Natural killer cell (primary cell): ENCODE results near the gene TTC38. TPM values are rescaled to one million over a fixed set of nuclear protein-coding genes. Genes with fewer than 3 reads are reported as not detected.

Experiments
- ATAC-seq, 3 donors: fragments of 150-1000 bp in 2 of 3; fragments of 200-7000 bp in 1 of 3; cut with Tn5 transposase; 1 replicate in 1 of 3; 2 replicates in 2 of 3; pipeline ENCODE4 v1.10.0; 2021; ENCODE audit warnings: mild to moderate bottlenecking in 2 of 3, moderate library complexity in 2 of 3
- DNase-seq, 2 donors: peaks; one replicate each; pipeline versions ENCODE4 v3.0.0 to v3.0.0-alpha.2; 2013 to 2021; ENCODE audit warnings: mixed read lengths in 1 of 2
- H3K27ac ChIP-seq: one replicate; pipeline ENCODE4 v1.5.1; 2013; ENCODE audit warnings: mild to moderate bottlenecking, low read length
- H3K27me3 ChIP-seq: one replicate; pipeline ENCODE4 v1.6.1; 2013; ENCODE audit warnings: low read length; ENCODE audit not compliant: control insufficient read depth, insufficient read depth
- H3K36me3 ChIP-seq: one replicate; pipeline ENCODE4 v1.6.1; 2013; ENCODE audit warnings: low read length; ENCODE audit not compliant: control insufficient read depth, insufficient read depth
- H3K4me1 ChIP-seq: one replicate; pipeline ENCODE4 v1.6.1; 2013; ENCODE audit warnings: low read length; ENCODE audit not compliant: control insufficient read depth, insufficient read depth
- H3K4me3 ChIP-seq: one replicate; pipeline ENCODE4 v1.5.1; 2013; ENCODE audit warnings: low read length
- H3K9me3 ChIP-seq: one replicate; pipeline ENCODE4 v1.6.1; 2013; ENCODE audit warnings: low read length; ENCODE audit not compliant: control insufficient read depth, insufficient read depth
- H3K27ac Mint-ChIP-seq, 2 donors: one replicate each; pipeline ENCODE4 v1.8.0; 2022; ENCODE audit warnings: mild to moderate bottlenecking in 2 of 2, mixed read lengths in 2 of 2, moderate library complexity in 1 of 2
- H3K27me3 Mint-ChIP-seq, 2 donors: one replicate each; pipeline ENCODE4 v1.8.0; 2022; ENCODE audit warnings: low read depth in 2 of 2, mixed read lengths in 2 of 2
- H3K36me3 Mint-ChIP-seq: one replicate; pipeline ENCODE4 v1.8.0; 2022; ENCODE audit warnings: mixed read lengths
- H3K4me1 Mint-ChIP-seq, 2 donors: one replicate each; pipeline ENCODE4 v1.8.0; 2022; ENCODE audit warnings: mixed read lengths in 2 of 2
- H3K4me3 Mint-ChIP-seq: one replicate; pipeline ENCODE4 v1.8.0; 2022; ENCODE audit warnings: mild to moderate bottlenecking, moderate library complexity, mixed read lengths
- H3K9me3 Mint-ChIP-seq, 2 donors: one replicate each; pipeline ENCODE4 v1.8.0; 2022; ENCODE audit warnings: mixed read lengths in 2 of 2
- WGBS: methylation state at CpG from one replicate; pipeline ENCODE4 v1.1.7; 2013; ENCODE audit warnings: missing lambda C conversion rate; ENCODE audit not compliant: insufficient coverage; 5-methylcytosine and 5-hydroxymethylcytosine counted together
- intact Hi-C: fragments of 100-400 bp; cut with micrococcal nuclease; formaldehyde crosslinking; loops from one replicate; pipeline ENCODE4 v1.14.2; 2022
- total RNA-seq, 4 donors: library from RNA; stranded (reverse); fragments of 120-200 nt in 1 of 4; gene quantifications; one replicate each; pipeline versions ENCODE4 v1.2.3 to v1.2.4, GENCODE V29; 2013 to 2022
- TF ChIP-seq, protein P1 (sequence below): fragments of 200-600 bp; IDR thresholded peaks from one replicate; pipeline ENCODE4 v1.8.0; 2022; ENCODE audit warnings: antibody characterized with exemption

TTC38 gene
- total RNA-seq, 3 donors from 2014 or later (not counting 1 experiment from before 2014, with no cell fraction given): 251 to 313 (median 312) TPM

DNA sequence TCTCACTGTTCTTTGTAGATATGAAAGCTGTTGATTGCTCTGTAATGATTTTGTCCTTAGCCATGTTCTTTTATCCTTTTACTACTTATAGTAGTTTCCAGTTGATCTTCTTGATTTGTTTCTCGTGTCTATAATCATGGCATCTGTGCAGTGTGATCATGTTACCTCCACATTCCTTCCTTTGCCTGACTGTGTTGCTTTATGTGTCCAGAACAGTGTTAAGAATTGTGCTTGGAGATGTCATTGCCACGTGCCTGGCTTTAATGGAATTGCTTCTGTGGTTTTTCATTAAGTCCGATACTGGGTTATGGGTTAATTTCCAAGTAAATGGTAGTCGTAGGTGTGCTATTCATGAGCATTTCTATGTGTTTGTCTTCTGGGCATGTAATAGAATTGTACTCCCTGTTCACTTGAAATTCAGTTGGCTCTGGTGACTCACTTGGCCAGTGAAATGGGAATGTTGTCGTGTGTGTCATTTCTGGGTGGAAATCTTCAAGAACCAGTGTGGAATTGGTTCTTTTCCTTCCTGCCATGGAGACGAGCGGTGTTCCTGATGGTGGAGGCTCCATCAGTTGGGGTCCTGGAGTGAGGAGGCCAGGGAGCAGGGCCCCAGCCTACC is 35.6 kb downstream of the TTC38 start:
- Mint-ChIP-seq H3K27ac (no peak overlapping the region), H3K27me3 (no peaks in the 10 kb centered on the region), H3K9me3 (no peaks in the 10 kb centered on the region), H3K36me3 (no peaks in the 10 kb centered on the region), H3K4me3 (no peak overlapping the region), H3K4me1 (peaks cover 0 to 4% of the 10 kb centered on the region in 2 donors)
- no peaks in the 10 kb centered on the region for H3K27me3 ChIP-seq
- ATAC-seq: no peak
- H3K4me1 ChIP-seq: no peaks in the 10 kb centered on the region
- TF ChIP-seq, protein P1, sequence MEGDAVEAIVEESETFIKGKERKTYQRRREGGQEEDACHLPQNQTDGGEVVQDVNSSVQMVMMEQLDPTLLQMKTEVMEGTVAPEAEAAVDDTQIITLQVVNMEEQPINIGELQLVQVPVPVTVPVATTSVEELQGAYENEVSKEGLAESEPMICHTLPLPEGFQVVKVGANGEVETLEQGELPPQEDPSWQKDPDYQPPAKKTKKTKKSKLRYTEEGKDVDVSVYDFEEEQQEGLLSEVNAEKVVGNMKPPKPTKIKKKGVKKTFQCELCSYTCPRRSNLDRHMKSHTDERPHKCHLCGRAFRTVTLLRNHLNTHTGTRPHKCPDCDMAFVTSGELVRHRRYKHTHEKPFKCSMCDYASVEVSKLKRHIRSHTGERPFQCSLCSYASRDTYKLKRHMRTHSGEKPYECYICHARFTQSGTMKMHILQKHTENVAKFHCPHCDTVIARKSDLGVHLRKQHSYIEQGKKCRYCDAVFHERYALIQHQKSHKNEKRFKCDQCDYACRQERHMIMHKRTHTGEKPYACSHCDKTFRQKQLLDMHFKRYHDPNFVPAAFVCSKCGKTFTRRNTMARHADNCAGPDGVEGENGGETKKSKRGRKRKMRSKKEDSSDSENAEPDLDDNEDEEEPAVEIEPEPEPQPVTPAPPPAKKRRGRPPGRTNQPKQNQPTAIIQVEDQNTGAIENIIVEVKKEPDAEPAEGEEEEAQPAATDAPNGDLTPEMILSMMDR: no peak
- H3K36me3 ChIP-seq: no peaks in the 10 kb centered on the region
- no peaks in the 10 kb centered on the region for H3K9me3 ChIP-seq
- DNase-seq: no peak
- H3K4me3 ChIP-seq: no peak overlapping the region
- H3K27ac ChIP-seq: no peak overlapping the region
- intact Hi-C loops: no loop called here
- WGBS: 98% methylated on average over 6 of the region's 7 CpGs

DNA sequence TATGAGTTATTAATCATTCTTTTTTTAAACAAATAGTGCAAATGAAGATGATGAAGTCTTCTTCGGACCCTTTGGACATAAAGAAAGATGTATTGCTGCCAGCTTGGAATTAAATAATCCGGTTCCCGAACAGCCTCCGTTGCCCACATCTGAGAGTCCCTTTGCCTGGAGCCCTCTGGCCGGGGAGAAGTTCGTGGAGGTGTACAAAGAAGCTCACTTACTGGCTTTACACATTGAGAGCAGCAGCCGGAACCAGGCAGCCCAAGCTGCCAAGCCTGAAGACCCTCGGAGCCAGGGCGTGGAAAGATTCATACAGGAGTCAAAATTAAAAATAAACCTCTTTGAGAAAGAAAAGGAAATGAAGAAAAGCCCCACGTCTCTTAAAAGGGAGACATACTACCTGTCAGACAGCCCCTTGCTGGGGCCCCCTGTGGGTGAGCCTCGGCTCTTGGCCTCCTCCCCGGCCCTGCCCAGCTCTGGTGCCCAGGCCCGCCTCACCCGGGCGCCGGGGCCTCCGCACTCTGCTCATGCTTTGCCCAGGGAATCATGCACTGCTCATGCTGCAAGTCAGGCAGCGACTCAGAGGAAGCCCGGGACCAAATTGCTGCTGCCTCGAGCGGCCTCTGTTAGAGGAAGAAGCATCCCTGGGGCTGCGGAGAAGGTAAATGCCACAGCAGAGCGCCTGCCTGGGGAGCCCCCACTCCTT is 40.6 kb downstream of the TTC38 start:
- Mint-ChIP-seq H3K9me3 (no peaks in the 10 kb centered on the region), H3K36me3 (no peaks in the 10 kb centered on the region), H3K27me3 (no peaks in the 10 kb centered on the region), H3K4me1 (no peaks in the 10 kb centered on the region), H3K4me3 (no peak overlapping the region), H3K27ac (no peak overlapping the region)
- no peak for ATAC-seq
- H3K9me3 ChIP-seq: no peaks in the 10 kb centered on the region
- intact Hi-C loops: no loop called here
- no peaks in the 10 kb centered on the region for H3K4me1 ChIP-seq
- 96% methylated on average over 22 of the region's 23 CpGs for WGBS
- DNase-seq: no peak
- H3K4me3 ChIP-seq: no peak overlapping the region
- H3K27me3 ChIP-seq: no peaks in the 10 kb centered on the region
- TF ChIP-seq, protein P1: no peak
- H3K27ac ChIP-seq: no peak overlapping the region
- no peaks in the 10 kb centered on the region for H3K36me3 ChIP-seq

DNA sequence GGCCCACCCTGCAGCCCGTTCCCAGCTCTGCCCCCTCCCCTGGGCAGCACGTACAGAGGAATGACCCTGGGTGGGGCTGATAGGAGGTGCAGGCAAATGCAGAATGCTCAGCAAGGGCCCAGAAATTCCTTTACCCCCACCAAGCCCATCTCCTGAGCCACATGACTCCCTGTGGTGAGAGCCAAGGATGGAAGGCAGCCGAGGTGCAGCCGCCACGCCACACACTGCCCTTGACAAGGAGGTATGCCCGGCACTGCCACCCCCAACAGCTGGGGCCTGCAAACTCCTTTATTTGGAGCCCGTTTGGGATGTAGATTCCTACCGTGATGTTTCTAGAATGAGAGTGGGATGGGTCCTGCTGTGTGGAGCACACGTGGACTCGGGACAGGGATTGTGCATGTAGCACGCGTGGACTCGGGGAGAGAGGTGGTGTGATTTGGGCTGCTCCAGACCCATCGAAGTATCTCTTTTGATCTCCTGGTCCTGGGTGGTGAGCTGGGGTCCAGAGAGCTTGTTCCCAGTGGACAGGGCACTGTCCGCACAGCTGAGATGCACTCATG is 41.8 kb downstream of the TTC38 start:
- intact Hi-C loops: no loop called here
- TF ChIP-seq, protein P1: no peak

More for the DNA sequence above, 41.8 kb downstream of the TTC38 start:
- 96% methylated on average over 15 of the region's 15 CpGs for WGBS
- Histone ChIP-seq H3K4me3 (no peak overlapping the region), H3K27ac (no peak overlapping the region), H3K9me3 (no peaks in the 10 kb centered on the region), H3K27me3 (no peaks in the 10 kb centered on the region), H3K4me1 (peaks cover 2% of the 10 kb centered on the region), H3K36me3 (no peaks in the 10 kb centered on the region)
- Mint-ChIP-seq H3K27me3 (no peaks in the 10 kb centered on the region), H3K27ac (no peak overlapping the region), H3K4me3 (no peak overlapping the region), H3K4me1 (no peaks in the 10 kb centered on the region), H3K9me3 (no peaks in the 10 kb centered on the region), H3K36me3 (no peaks in the 10 kb centered on the region)
- no peak for ATAC-seq
- no peak for DNase-seq
